ENCODE data around the gene BTBD10.

BTBD10 gene

DNA sequence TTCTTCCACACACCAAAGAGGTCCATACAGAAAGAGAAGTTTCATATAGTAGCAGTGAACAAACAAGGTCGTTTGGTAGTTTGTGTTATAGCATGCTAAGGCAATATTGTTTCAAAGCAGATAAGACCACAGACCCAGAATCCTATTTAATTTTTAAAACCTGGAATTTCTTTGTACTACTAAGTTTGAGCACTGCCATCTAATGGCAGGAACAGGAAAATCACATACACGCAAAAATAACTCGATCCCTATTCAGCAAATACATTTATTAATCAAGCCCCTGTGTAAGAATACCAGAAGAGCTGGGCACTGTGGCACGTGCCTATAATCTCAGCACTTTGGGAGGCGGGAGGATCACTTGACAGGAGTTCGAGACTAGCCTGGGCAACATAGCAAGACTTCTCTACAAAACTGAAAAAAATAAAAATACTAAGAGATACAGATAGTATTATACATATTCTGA, 2.9 kb upstream of the BTBD10 start:
- no peaks in the 10 kb centered on the region for H3F3A ChIP-seq (ENCODE audit: insufficient read depth, low read length)
- H2AFZ ChIP-seq (ENCODE audit: low read length) = peak overlapping the region; percentile 26; the same call in 1 of the 2 replicates
- H3K79me2 ChIP-seq (ENCODE audit: low read length) = peaks cover 20% of the 10 kb centered on the region
- peak; percentile 34 for DNase-seq
- H3K4me3 ChIP-seq (ENCODE audit: low read length) = no peak overlapping the region
- H3K9ac ChIP-seq (ENCODE audit: low read length) = no peak overlapping the region; the same call in 1 of the 2 replicates
- TF ChIP-seq, protein P1, sequence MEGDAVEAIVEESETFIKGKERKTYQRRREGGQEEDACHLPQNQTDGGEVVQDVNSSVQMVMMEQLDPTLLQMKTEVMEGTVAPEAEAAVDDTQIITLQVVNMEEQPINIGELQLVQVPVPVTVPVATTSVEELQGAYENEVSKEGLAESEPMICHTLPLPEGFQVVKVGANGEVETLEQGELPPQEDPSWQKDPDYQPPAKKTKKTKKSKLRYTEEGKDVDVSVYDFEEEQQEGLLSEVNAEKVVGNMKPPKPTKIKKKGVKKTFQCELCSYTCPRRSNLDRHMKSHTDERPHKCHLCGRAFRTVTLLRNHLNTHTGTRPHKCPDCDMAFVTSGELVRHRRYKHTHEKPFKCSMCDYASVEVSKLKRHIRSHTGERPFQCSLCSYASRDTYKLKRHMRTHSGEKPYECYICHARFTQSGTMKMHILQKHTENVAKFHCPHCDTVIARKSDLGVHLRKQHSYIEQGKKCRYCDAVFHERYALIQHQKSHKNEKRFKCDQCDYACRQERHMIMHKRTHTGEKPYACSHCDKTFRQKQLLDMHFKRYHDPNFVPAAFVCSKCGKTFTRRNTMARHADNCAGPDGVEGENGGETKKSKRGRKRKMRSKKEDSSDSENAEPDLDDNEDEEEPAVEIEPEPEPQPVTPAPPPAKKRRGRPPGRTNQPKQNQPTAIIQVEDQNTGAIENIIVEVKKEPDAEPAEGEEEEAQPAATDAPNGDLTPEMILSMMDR (IDR thresholded peaks at IDR 0.05; ENCODE audit: low read length) = peak; percentile 66
- TF ChIP-seq EZH2phosphoT487 (IDR thresholded peaks at IDR 0.05; ENCODE audit: low read length) (no peak), EZH2 (optimal IDR thresholded peaks at IDR 0.05; ENCODE audit: low read depth, low read length) (no peak)
- no peaks in the 10 kb centered on the region for H3K9me3 ChIP-seq (replicated peaks; ENCODE audit: insufficient read depth, low read length)
- no peaks in the 10 kb centered on the region for H4K20me1 ChIP-seq (ENCODE audit: insufficient read depth, low read length)
- no peaks in the 10 kb centered on the region for H3K9me2 ChIP-seq (replicated peaks; ENCODE audit: insufficient read depth, low read length)
- no peak overlapping the region for H3K27ac ChIP-seq (ENCODE audit: low read length)
- no peaks in the 10 kb centered on the region for H3K27me3 ChIP-seq (replicated peaks; ENCODE audit: insufficient read depth, low read length)
- peaks cover 10% of the 10 kb centered on the region; the same call in 1 of the 2 replicates for H3K4me1 ChIP-seq (ENCODE audit: low read length)
- no peaks in the 10 kb centered on the region for H3K36me3 ChIP-seq (replicated peaks; ENCODE audit: insufficient read depth, low read length)
- H3K4me2 ChIP-seq (ENCODE audit: low read depth, low read length) = peak overlapping the region; percentile 30; the same call in 1 of the 2 replicates

DNA sequence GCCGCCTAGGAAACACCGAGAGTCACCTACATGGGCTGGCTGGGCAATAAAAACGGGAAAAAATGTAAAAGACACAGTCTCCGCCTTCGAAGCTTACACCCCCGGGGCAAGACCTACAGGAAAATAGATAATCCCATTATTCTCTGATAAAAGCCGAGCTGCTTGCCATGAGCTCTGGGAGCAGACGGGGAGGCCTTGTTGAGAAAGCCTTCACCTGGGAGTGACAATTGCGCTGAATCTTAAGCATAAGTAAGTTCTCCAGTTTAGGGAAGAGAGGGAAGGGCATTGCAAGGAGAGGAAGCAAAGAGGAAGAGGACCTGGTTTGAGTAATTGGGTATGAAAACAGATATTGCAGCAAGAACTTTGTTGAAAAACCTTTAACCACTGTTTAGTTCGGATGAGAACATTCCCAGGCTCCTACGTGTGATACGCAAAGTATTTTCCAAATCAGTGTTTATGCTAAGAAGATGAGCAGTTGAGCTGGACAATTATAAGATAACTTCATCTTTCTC, 813 bp upstream of the BTBD10 start:
- Histone ChIP-seq H3K9me2 (replicated peaks; ENCODE audit: insufficient read depth, low read length) (no peaks in the 10 kb centered on the region), H3K27ac (ENCODE audit: low read length) (peak overlapping the region; percentile 61; the same call in 1 of the 2 replicates), H3K36me3 (replicated peaks; ENCODE audit: insufficient read depth, low read length) (no peaks in the 10 kb centered on the region), H3K9me3 (replicated peaks; ENCODE audit: insufficient read depth, low read length) (no peaks in the 10 kb centered on the region), H3K4me2 (ENCODE audit: low read depth, low read length) (peak overlapping the region; percentile 85), H4K20me1 (ENCODE audit: insufficient read depth, low read length) (no peaks in the 10 kb centered on the region), H3K4me3 (ENCODE audit: low read length) (peak overlapping the region; percentile 76), H3K9ac (ENCODE audit: low read length) (peak overlapping the region; percentile 71; the same call in 1 of the 2 replicates), H3K79me2 (ENCODE audit: low read length) (peaks cover 38% of the 10 kb centered on the region), H3K27me3 (replicated peaks; ENCODE audit: insufficient read depth, low read length) (no peaks in the 10 kb centered on the region), H2AFZ (ENCODE audit: low read length) (peak overlapping the region; percentile 84), H3F3A (ENCODE audit: insufficient read depth, low read length) (no peaks in the 10 kb centered on the region), H3K4me1 (ENCODE audit: low read length) (peaks cover 10% of the 10 kb centered on the region; the same call in 1 of the 2 replicates)
- TF ChIP-seq EZH2phosphoT487 (IDR thresholded peaks at IDR 0.05; ENCODE audit: low read length) (no peak), EZH2 (optimal IDR thresholded peaks at IDR 0.05; ENCODE audit: low read depth, low read length) (no peak)
- TF ChIP-seq, protein P1 (IDR thresholded peaks at IDR 0.05; ENCODE audit: low read length) = no peak
- peak; percentile 35 for DNase-seq

GRCh38 chr11:13462311-13462900, 616 bp downstream of the BTBD10 start:
- peak overlapping the region; percentile 80 for H3K4me2 ChIP-seq (ENCODE audit: low read depth, low read length)
- H3K36me3 ChIP-seq (replicated peaks; ENCODE audit: insufficient read depth, low read length) = no peaks in the 10 kb centered on the region
- peak overlapping the region; percentile 84 for H2AFZ ChIP-seq (ENCODE audit: low read length)
- DNase-seq = peak; percentile 29
- H3K27me3 ChIP-seq (replicated peaks; ENCODE audit: insufficient read depth, low read length) = no peaks in the 10 kb centered on the region
- no peaks in the 10 kb centered on the region for H3F3A ChIP-seq (ENCODE audit: insufficient read depth, low read length)
- peak overlapping the region; percentile 76 for H3K4me3 ChIP-seq (ENCODE audit: low read length)
- peaks cover 52% of the 10 kb centered on the region for H3K79me2 ChIP-seq (ENCODE audit: low read length)
- no peaks in the 10 kb centered on the region for H3K9me2 ChIP-seq (replicated peaks; ENCODE audit: insufficient read depth, low read length)
- H3K27ac ChIP-seq (ENCODE audit: low read length) = peak overlapping the region; percentile 61; the same call in 1 of the 2 replicates
- no peaks in the 10 kb centered on the region for H4K20me1 ChIP-seq (ENCODE audit: insufficient read depth, low read length)
- peaks cover 10% of the 10 kb centered on the region; the same call in 1 of the 2 replicates for H3K4me1 ChIP-seq (ENCODE audit: low read length)
- H3K9me3 ChIP-seq (replicated peaks; ENCODE audit: insufficient read depth, low read length) = no peaks in the 10 kb centered on the region
- H3K9ac ChIP-seq (ENCODE audit: low read length) = peak overlapping the region; percentile 71
- TF ChIP-seq, protein P1 (IDR thresholded peaks at IDR 0.05; ENCODE audit: low read length) = peak; percentile 10; the same call in 1 of the 2 replicates
- TF ChIP-seq EZH2phosphoT487 (IDR thresholded peaks at IDR 0.05; ENCODE audit: low read length) = no peak
